GM12801 (cell line): ENCODE data around the gene UGT1A10.

ENCODE experiments used
- CTCF ChIP-seq: IDR thresholded peaks from one replicate; pipeline ENCODE4 v1.5.1; 2011; ENCODE audit warnings: control low read depth; ENCODE audit not compliant: insufficient read length; ENCODE audit errors: extremely low read depth

The UGT1A10 gene

DNA sequence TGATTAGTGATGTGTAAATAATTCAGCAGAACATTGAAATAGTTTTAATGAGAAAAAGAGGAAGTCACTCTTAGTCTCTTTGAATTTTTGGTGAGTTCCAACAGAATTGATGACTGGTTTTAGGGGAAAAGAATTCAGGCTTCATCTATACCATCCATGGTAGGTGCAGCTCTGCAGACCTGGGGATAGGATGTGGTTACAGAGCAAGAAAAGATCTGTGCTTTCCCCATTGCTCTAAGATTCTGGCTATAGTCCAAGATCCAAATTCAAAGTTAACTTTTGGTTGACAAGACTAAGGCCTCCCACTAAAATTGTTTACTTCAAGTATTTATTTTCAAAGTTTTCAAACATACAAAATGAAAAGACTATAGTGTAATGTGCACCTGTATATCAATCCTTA lies 3.6 kb downstream of the UGT1A10 start:
- no peak for TF ChIP-seq CTCF

DNA sequence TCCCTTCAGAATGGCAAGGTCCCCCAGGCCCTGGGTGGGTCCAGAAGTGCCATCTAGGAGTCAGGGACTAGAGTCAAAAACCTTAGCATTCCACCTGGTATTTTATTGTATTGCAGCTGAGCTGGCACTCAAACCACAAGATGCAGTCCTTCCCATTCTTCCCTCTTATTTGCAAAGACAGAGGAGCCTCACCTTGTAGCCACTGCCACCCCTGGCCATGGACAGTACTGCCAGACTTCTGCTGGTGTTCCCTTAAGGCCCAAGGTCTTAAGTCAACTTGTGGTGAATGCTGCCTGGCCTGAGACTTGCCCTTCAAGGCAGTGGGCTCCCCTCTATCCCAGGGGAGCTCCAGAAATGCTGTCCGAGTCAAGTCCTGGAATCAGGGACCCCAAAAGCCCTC lies 6.9 kb downstream of the UGT1A10 start:
- no peak for TF ChIP-seq CTCF

GRCh38 chr2:233650981-233651380 lies 14.7 kb downstream of the UGT1A10 start:
- no peak for TF ChIP-seq CTCF

GRCh38 chr2:233651430-233651829 lies 15.2 kb downstream of the UGT1A10 start:
- TF ChIP-seq CTCF = no peak

GRCh38 chr2:233654501-233654900 lies 18.3 kb downstream of the UGT1A10 start:
- TF ChIP-seq CTCF = no peak

DNA sequence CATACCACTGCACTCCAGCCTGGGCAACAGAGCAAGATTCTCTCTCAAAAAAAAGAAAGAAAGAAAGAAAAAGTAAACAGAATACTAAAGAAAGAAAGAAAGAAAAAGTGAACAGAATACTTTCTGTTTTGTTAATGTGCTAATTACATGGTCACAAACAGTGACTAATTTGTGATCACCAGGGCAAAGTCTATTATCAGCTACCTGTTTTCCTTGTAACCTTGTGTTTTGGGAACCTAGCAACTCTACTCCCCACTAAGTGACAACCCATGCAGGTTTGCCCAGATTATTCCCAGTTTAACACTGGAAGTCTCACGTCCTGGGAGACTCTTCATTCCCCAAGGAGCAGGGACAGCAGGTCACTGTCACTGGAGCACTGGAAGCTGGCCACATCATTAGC lies 18.8 kb downstream of the UGT1A10 start:
- no peak for TF ChIP-seq CTCF

- TF ChIP-seq CTCF = no peak
Measured at GRCh38 chr2:233656443-233656842, 20.2 kb downstream of the UGT1A10 start.

DNA sequence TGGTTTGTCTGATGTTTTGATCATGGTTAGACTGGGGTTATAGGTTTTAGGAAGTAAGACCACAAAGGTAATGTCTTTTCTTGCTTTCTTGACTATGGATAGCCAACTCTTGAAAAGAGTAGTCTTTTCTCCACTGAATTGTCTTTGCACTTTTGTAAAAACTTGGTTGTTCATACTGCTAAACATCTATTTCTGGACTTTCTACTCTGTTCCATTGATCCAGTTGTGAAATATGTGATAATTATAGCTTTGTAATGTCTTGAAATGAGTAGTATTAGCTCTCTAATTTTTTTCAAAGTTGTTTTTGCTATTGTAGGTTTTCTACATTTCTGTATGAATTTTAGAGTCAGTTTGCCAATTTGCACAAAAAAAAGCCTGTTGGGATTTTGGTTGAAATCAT lies 22.4 kb downstream of the UGT1A10 start:
- TF ChIP-seq CTCF = no peak
